Ishikawa (cell line): ENCODE measurements around the gene RABGEF1.

Experiments used
- CEBPB ChIP-seq: IDR thresholded peaks from 2 replicates; pipeline ENCODE4 v1.6.1; 2012
- CREB1 ChIP-seq: IDR thresholded peaks from 2 replicates; pipeline ENCODE4 v1.6.1; 2012; ENCODE audit warnings: low read depth
- EGR1 ChIP-seq: IDR thresholded peaks from 2 replicates; pipeline ENCODE4 v1.6.1; 2012
- EP300 ChIP-seq: IDR thresholded peaks from 2 replicates; pipeline ENCODE4 v1.6.1; 2012; ENCODE audit warnings: borderline replicate concordance
- FOXM1 ChIP-seq: IDR thresholded peaks from 2 replicates; pipeline ENCODE4 v1.6.1; 2012; ENCODE audit warnings: low read depth, borderline replicate concordance
- NFIC ChIP-seq: IDR thresholded peaks from 2 replicates; pipeline ENCODE4 v1.6.1; 2012
- RAD21 ChIP-seq: IDR thresholded peaks from 2 replicates; pipeline ENCODE4 v1.6.1; 2012; ENCODE audit warnings: low read depth
- TAF1 ChIP-seq: IDR thresholded peaks from 2 replicates; pipeline ENCODE4 v1.6.1; 2012; ENCODE audit warnings: low read depth, mild to moderate bottlenecking
- TCF12 ChIP-seq: IDR thresholded peaks from 2 replicates; pipeline ENCODE4 v1.6.1; 2012; ENCODE audit warnings: low read depth
- TEAD4 ChIP-seq: IDR thresholded peaks from 2 replicates; pipeline ENCODE4 v1.6.1; 2012
- YY1 ChIP-seq: IDR thresholded peaks from 2 replicates; pipeline ENCODE4 v1.6.1; 2012; ENCODE audit warnings: low read depth
- ZBTB7A ChIP-seq: IDR thresholded peaks from 2 replicates; pipeline ENCODE4 v1.6.1; 2012; ENCODE audit warnings: low read depth
- TF ChIP-seq, protein P1 (sequence below): IDR thresholded peaks from 2 replicates; pipeline ENCODE4 v1.6.1; 2012
- TF ChIP-seq, protein P2 (sequence below): IDR thresholded peaks from 2 replicates; pipeline ENCODE4 v1.6.1; 2012; ENCODE audit warnings: low read depth, mild to moderate bottlenecking
- TF ChIP-seq, protein P3 (sequence below): IDR thresholded peaks from 2 replicates; pipeline ENCODE4 v1.6.1; 2012

The RABGEF1 gene

DNA sequence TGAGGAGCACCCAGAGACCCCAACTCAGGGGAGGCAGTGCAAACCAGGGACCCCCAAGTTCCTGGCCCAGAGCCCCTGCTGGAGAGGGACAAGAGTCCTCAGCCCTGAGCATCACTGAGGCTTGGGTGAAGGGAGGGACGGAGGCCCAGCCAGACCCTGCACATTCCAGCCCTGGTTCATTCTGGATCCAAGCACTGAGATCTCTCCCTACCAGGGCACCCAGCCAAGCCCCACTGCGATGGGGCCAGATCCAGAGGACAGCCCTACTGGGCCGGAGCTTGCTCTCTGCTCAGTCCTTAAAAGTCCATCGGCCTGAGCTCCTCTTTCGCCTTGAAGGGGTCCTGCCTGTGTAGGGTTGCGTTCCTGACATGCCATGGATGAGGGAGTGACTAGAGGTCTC is 40.5 kb upstream of the RABGEF1 start:
- no peak for TF ChIP-seq TEAD4
- TF ChIP-seq, protein P1, sequence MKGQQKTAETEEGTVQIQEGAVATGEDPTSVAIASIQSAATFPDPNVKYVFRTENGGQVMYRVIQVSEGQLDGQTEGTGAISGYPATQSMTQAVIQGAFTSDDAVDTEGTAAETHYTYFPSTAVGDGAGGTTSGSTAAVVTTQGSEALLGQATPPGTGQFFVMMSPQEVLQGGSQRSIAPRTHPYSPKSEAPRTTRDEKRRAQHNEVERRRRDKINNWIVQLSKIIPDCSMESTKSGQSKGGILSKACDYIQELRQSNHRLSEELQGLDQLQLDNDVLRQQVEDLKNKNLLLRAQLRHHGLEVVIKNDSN, result no peak
- TF ChIP-seq ZBTB7A, result no peak
- TF ChIP-seq EGR1, result no peak
- no peak for TF ChIP-seq TAF1
- TF ChIP-seq CREB1, result no peak
- TF ChIP-seq FOXM1, result no peak

DNA sequence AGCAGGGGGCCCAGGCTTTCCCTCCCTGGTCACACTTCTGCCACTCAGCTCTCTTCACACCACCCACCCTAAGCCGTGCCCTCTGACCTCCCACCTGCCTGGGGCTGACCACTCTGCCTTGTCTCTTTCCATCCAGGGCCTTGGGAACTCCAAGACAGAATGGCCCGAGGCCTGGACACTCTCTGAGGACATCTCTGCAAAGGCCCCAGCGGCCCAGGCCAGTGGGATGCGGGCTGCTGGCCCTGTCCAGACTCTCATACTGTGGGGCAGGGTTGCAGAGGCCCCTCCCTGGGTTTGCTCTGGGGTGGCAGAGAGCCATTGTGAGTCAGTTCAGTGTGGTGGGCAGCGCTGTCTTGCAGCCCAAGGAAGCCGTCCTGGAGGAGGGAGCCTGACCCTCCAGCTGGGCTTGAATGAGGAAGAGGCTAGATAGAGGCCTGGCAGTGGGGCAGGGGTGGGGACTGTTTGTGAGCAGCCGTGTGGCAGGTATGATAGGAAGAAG is 39.9 kb upstream of the RABGEF1 start:
- no peak for TF ChIP-seq NFIC
- no peak for TF ChIP-seq EP300
- TF ChIP-seq ZBTB7A, result no peak
- TF ChIP-seq EGR1, result no peak
- TF ChIP-seq FOXM1, result no peak
- no peak for TF ChIP-seq CEBPB
- TF ChIP-seq YY1, result no peak

DNA sequence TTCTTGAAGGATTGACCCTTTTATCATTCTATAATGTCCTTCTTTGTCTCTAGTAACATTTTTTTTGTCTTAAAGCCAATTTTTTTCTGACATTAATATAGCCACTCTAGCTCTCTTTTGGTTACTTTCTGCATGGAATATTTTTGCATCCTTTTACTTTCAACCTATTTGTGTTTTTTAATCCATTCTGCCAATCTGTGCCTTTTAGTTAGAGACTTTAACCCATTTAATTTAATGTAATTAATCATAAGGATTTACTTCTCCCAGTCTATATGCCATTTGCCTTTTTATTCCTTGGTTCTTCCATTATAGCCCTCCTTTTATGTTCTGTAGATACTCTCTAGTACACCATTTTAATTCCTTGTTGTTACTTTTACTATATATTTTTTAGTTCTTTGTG is 32.7 kb upstream of the RABGEF1 start:
- TF ChIP-seq FOXM1, result no peak
- TF ChIP-seq CREB1, result no peak

DNA sequence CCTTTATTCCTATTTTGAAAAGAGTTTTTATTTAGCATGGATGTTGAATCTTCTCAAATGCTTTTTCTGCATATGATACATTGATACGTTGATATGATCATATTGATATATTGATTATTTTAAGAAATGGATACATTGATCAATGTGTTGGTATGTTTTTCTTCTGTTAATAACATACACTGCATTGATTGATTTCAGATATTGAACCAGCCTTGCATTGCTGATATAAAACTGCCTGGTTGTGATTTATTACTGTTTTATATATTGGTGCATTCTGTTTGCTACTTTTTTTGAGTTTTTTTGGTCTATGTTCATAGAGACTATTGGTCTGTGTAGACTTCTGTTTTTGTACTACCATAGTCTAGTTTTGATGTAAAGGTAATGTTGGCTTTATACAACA is 26.8 kb upstream of the RABGEF1 start:
- TF ChIP-seq CEBPB, result no peak
- TF ChIP-seq TEAD4, result no peak
- TF ChIP-seq, protein P2, sequence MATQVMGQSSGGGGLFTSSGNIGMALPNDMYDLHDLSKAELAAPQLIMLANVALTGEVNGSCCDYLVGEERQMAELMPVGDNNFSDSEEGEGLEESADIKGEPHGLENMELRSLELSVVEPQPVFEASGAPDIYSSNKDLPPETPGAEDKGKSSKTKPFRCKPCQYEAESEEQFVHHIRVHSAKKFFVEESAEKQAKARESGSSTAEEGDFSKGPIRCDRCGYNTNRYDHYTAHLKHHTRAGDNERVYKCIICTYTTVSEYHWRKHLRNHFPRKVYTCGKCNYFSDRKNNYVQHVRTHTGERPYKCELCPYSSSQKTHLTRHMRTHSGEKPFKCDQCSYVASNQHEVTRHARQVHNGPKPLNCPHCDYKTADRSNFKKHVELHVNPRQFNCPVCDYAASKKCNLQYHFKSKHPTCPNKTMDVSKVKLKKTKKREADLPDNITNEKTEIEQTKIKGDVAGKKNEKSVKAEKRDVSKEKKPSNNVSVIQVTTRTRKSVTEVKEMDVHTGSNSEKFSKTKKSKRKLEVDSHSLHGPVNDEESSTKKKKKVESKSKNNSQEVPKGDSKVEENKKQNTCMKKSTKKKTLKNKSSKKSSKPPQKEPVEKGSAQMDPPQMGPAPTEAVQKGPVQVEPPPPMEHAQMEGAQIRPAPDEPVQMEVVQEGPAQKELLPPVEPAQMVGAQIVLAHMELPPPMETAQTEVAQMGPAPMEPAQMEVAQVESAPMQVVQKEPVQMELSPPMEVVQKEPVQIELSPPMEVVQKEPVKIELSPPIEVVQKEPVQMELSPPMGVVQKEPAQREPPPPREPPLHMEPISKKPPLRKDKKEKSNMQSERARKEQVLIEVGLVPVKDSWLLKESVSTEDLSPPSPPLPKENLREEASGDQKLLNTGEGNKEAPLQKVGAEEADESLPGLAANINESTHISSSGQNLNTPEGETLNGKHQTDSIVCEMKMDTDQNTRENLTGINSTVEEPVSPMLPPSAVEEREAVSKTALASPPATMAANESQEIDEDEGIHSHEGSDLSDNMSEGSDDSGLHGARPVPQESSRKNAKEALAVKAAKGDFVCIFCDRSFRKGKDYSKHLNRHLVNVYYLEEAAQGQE, result no peak
- no peak for TF ChIP-seq CREB1
- TF ChIP-seq TCF12, result no peak
- TF ChIP-seq, protein P1, result no peak
- TF ChIP-seq, protein P3, sequence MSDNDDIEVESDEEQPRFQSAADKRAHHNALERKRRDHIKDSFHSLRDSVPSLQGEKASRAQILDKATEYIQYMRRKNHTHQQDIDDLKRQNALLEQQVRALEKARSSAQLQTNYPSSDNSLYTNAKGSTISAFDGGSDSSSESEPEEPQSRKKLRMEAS, result no peak
- TF ChIP-seq ZBTB7A, result no peak
- TF ChIP-seq RAD21, result no peak
- no peak for TF ChIP-seq EP300
- TF ChIP-seq TAF1, result no peak
- TF ChIP-seq EGR1, result no peak
- TF ChIP-seq FOXM1, result no peak
- TF ChIP-seq YY1, result no peak
- TF ChIP-seq NFIC, result no peak

DNA sequence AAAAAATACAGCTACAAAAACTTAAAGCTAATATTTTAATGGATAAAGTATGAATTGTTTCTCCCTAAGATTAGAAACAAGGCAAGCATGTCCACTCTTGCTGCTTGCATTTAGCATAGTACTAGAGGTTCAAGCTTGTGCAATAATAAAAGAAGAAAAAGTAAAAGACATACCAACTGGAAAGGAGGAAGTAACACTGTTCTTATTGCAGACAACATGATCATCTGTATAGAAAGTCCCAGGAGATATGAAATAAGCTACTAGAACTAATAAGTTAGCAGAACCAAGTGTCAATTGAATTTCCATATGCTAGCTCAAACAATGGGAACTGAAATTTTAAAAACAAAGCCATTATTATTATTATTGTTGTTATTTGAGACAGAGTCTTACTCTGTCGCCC is 20.0 kb upstream of the RABGEF1 start:
- TF ChIP-seq FOXM1, result no peak

DNA sequence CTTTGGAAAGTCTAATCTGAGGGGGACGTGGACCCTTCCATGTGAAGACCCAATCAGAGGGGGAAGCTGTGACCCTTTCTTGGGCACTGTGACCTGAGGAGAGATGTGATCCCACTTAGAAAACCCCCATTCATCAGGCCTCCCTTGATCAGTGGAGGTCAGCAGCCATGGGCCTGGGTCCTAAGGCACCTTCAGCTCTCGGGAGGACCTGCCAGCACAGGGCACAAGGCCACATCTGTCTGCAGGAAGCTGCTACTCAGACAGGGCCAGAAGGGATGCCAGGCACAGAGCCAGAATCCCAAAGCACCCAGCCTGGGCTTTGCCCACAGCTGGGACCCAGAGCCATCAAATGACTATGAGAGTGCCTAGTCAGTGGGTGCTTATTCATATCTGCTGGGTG is 14.7 kb upstream of the RABGEF1 start:
- TF ChIP-seq, protein P2, result no peak
- TF ChIP-seq CEBPB (no peak), YY1 (no peak), FOXM1 (no peak), EGR1 (no peak), RAD21 (no peak), ZBTB7A (no peak), NFIC (no peak), EP300 (no peak), TAF1 (no peak), TEAD4 (no peak), TCF12 (no peak), CREB1 (no peak)
- TF ChIP-seq, protein P3, result no peak

DNA sequence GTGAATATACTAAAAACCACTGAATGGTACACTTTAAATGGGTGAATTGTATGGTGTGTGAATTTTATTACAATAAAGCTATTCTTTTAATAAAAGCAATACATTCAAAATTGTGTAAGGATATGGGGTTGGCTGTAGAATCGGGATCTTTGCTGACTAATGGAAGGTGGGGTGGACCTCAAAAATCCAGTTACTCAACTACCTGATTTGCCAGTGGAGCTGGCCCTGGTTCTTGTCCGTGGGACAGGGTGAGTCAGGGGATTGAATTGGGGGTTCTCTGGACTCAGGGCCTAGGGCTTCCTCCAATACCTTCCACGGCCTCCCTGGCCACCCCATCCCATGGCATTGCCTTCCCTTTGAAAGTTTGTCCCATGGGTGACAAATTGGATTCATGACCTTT is 13.5 kb upstream of the RABGEF1 start:
- TF ChIP-seq, protein P1, result no peak
- TF ChIP-seq FOXM1 (no peak), EP300 (no peak), TAF1 (no peak), CEBPB (no peak), TEAD4 (no peak), NFIC (no peak), CREB1 (no peak), YY1 (no peak), ZBTB7A (no peak), EGR1 (no peak), RAD21 (no peak), TCF12 (no peak)
- TF ChIP-seq, protein P2, result no peak
- TF ChIP-seq, protein P3, result no peak
